Mesendoderm (in vitro differentiated cells): ENCODE results near the gene PIMREG. TPM values are rescaled to one million over a fixed set of nuclear protein-coding genes. Genes with fewer than 3 reads are reported as not detected.

Source experiments
- DNase-seq: peaks from one replicate; pipeline ENCODE4 v3.0.0; 2013
- H2AK5ac ChIP-seq: 2 replicates; pipeline ENCODE4 v1.6.1; 2013; ENCODE audit warnings: low read length, inconsistent platforms
- H2BK120ac ChIP-seq: 2 replicates; pipeline ENCODE4 v1.6.1; 2013; ENCODE audit warnings: low read depth, mild to moderate bottlenecking, low read length, moderate library complexity, mixed read lengths
- H2BK15ac ChIP-seq: replicated peaks from 2 replicates; pipeline ENCODE4 v1.6.1; 2013; ENCODE audit warnings: low read depth, mild to moderate bottlenecking, moderate library complexity
- H2BK5ac ChIP-seq: 2 replicates; pipeline ENCODE4 v1.6.1; 2013; ENCODE audit warnings: low read length, inconsistent platforms
- H3K18ac ChIP-seq: 2 replicates; pipeline ENCODE4 v1.6.1; 2013; ENCODE audit warnings: mild to moderate bottlenecking, low read length, mixed read lengths
- H3K23ac ChIP-seq: one replicate; pipeline ENCODE4 v1.6.1; 2013; ENCODE audit warnings: low read length
- H3K27ac ChIP-seq: 2 replicates; pipeline ENCODE4 v1.5.1; 2013; ENCODE audit warnings: low read depth, mild to moderate bottlenecking, inconsistent platforms, low read length, moderate library complexity
- H3K27me3 ChIP-seq: 2 replicates; pipeline ENCODE4 v1.6.1; 2013; ENCODE audit warnings: low read length, control low read depth, mild to moderate bottlenecking, inconsistent platforms; ENCODE audit not compliant: insufficient read depth, poor library complexity
- H3K36me3 ChIP-seq: 2 replicates; pipeline ENCODE4 v1.6.1; 2013; ENCODE audit warnings: low read length, inconsistent platforms; ENCODE audit not compliant: control insufficient read depth, insufficient read depth
- H3K4ac ChIP-seq: one replicate; pipeline ENCODE4 v1.6.1; 2013; ENCODE audit warnings: low read depth, mild to moderate bottlenecking, low read length, moderate library complexity
- H3K4me1 ChIP-seq: 2 replicates; pipeline ENCODE4 v1.6.1; 2013; ENCODE audit warnings: low read depth, low read length, inconsistent platforms; ENCODE audit not compliant: control insufficient read depth
- H3K4me2 ChIP-seq: 2 replicates; pipeline ENCODE4 v1.6.1; 2013; ENCODE audit warnings: low read length
- H3K4me3 ChIP-seq: 2 replicates; pipeline ENCODE4 v1.5.1; 2013; ENCODE audit warnings: mild to moderate bottlenecking, low read length
- H3K56ac ChIP-seq: one replicate; pipeline ENCODE4 v1.6.1; 2013; ENCODE audit warnings: low read length
- H3K79me1 ChIP-seq: 2 replicates; pipeline ENCODE4 v1.6.1; 2013; ENCODE audit warnings: low read length, inconsistent platforms
- H3K79me2 ChIP-seq: 2 replicates; pipeline ENCODE4 v1.6.1; 2013; ENCODE audit warnings: mild to moderate bottlenecking, low read length; ENCODE audit not compliant: control insufficient read depth, insufficient read depth
- H3K9ac ChIP-seq: 2 replicates; pipeline ENCODE4 v1.6.1; 2013; ENCODE audit warnings: low read length, inconsistent platforms
- H4K5ac ChIP-seq: one replicate; pipeline ENCODE4 v1.6.1; 2013; ENCODE audit warnings: low read length
- H4K8ac ChIP-seq: one replicate; pipeline ENCODE4 v1.6.1; 2013; ENCODE audit warnings: low read depth, mild to moderate bottlenecking, control low read depth, low read length, moderate library complexity
- WGBS: extraction: QIAGEN DNeasy Blood & Tissue Kit; methylation state at CpG from one replicate; pipeline ENCODE4 v1.1.7; 2013; ENCODE audit warnings: low lambda C conversion rate, missing lambda C conversion rate; ENCODE audit not compliant: insufficient coverage; ENCODE audit errors: extremely low coverage; 5-methylcytosine and 5-hydroxymethylcytosine counted together
- polyA plus RNA-seq, 2 experiments: library from polyadenylated mRNA; stranded (reverse); fragments of 200-250 nt; gene quantifications; one replicate each; pipeline ENCODE4 v1.2.3, GENCODE V29; 2013

Gene PIMREG, protein sequence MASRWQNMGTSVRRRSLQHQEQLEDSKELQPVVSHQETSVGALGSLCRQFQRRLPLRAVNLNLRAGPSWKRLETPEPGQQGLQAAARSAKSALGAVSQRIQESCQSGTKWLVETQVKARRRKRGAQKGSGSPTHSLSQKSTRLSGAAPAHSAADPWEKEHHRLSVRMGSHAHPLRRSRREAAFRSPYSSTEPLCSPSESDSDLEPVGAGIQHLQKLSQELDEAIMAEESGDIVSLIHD
- polyA plus RNA-seq (2013, experiment 1 of 2), result 52.3 TPM
- 51.2 TPM for polyA plus RNA-seq (2013, experiment 2 of 2)

DNA sequence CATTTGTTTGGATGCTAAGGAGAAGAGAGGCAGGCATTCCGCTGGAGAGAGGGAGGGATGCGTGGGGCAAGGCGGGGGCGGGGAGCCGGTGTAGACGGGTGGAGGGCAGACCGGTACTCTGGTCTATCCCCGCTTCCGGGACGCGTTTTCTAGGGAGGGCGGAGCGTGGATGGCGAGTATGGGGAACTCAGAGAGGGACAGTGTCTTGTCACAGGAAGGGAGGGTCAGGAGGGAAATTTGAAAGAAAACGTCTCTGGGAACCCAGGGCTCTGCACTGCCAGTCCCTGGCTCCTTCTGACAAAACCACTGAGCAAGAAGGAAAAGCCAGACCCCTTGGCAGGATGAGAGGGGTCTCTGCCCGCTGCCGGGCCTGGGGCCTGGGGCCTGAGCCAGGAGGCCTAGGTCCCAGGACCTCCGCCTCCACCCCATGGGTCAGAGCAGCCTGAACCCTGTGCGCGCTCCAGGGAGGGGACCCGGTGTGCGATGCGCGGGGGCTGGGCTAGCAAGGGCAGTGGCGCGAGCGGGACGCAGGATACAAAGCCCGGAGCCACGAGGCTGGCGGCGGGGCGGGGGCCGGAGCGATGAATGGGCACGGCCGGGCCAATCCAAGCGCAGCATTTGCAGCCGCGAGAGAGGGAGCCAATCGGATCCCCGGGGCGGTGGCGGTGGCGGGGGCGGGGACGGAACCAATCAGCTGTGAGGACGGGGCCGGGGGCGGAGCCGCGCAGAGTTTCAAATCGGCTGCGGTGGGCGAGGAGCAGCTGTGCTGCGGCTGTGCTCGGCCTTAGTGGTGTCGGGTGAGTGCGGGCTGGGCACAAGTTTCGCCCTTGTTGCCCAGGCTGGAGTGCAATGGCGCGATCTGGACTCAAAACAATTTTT is at the start of gene PIMREG:
PIMREG (plus strand) TSS at position 764 of the 879 bp plus-strand sequence. CDS start 656 bp downstream, outside the sequence.
- H3K4me2 ChIP-seq, result peak within 1 kb of the TSS; percentile 82

DNA sequence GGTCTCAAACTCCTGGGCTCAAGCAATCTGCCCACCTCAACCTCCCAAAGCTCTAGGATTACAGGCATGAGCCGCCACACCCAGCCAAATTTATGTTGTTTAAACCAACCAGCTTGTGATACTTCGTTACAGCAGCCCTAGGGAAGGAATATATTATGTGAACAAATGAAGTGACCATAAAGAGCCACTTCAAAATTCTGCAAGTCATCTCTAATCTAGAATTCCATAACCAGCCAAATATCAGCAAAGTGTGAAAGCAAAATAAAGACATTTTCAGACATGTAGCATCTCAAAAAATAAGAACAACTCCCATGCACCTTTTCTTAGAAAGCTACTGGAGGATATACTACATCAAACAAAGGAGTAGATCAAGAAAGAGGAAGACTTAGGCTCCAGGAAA is 45.3 kb upstream of the PIMREG start:
- H3K27ac ChIP-seq, result no peak overlapping the region
- no peak overlapping the region for H2AK5ac ChIP-seq
- no CpG with 5 or more reads among the region's 2 CpGs for WGBS

More for the DNA sequence above, at the start of gene PIMREG:
- Histone ChIP-seq H3K79me1 (peaks cover 6% of the 10 kb centered on the region), H3K36me3 (peaks cover 2% of the 10 kb centered on the region), H3K79me2 (peaks cover 3% of the 10 kb centered on the region), H3K4me3 (peak within 1 kb of the TSS; percentile 82), H3K18ac (peak within 1 kb of the TSS; percentile 61), H3K4ac (peak within 1 kb of the TSS; percentile 82), H3K27ac (peak within 1 kb of the TSS; percentile 94), H2BK5ac (peak within 1 kb of the TSS; percentile 35), H2BK120ac (no peak within 1 kb of the TSS), H4K8ac (peak within 1 kb of the TSS; percentile 97), H3K56ac (peak within 1 kb of the TSS; percentile 94), H3K27me3 (no peaks in the 10 kb centered on the region), H4K5ac (peak within 1 kb of the TSS; percentile 89), H3K4me1 (no peaks in the 10 kb centered on the region), H3K23ac (peak within 1 kb of the TSS; percentile 59), H3K9ac (peak within 1 kb of the TSS; percentile 94), H2BK15ac (no peak within 1 kb of the TSS), H2AK5ac (no peak within 1 kb of the TSS)
- DNase-seq, result peak; percentile 98
- WGBS, result no CpG with 5 or more reads among the region's 62 CpGs

GRCh38 chr17:6402258-6402657 is 42.0 kb upstream of the PIMREG start:
- no peaks in the 10 kb centered on the region for H3K79me2 ChIP-seq
- no peaks in the 10 kb centered on the region for H3K4me1 ChIP-seq
- no peaks in the 10 kb centered on the region for H3K79me1 ChIP-seq
- H4K8ac ChIP-seq, result no peak overlapping the region
- no peak overlapping the region for H3K4me3 ChIP-seq
- H3K27me3 ChIP-seq, result no peaks in the 10 kb centered on the region
- no peak overlapping the region for H2BK15ac ChIP-seq
- H2BK5ac ChIP-seq, result no peak overlapping the region
- H3K23ac ChIP-seq, result no peak overlapping the region
- H3K18ac ChIP-seq, result no peak overlapping the region
- no peak overlapping the region for H2BK120ac ChIP-seq
- H3K4me2 ChIP-seq, result no peak overlapping the region
- H4K5ac ChIP-seq, result no peak overlapping the region
- H3K4ac ChIP-seq, result no peak overlapping the region
- no peak for DNase-seq
- no peak overlapping the region for H2AK5ac ChIP-seq
- no CpG with 5 or more reads among the region's 6 CpGs for WGBS
- H3K27ac ChIP-seq, result no peak overlapping the region
- H3K9ac ChIP-seq, result no peak overlapping the region
- H3K36me3 ChIP-seq, result no peaks in the 10 kb centered on the region
- no peak overlapping the region for H3K56ac ChIP-seq

More for the DNA sequence above, 45.3 kb upstream of the PIMREG start:
- Histone ChIP-seq H3K27me3 (no peaks in the 10 kb centered on the region), H2BK15ac (no peak overlapping the region), H4K8ac (no peak overlapping the region), H3K79me2 (no peaks in the 10 kb centered on the region), H3K56ac (no peak overlapping the region), H3K79me1 (no peaks in the 10 kb centered on the region), H3K4me1 (no peaks in the 10 kb centered on the region), H2BK5ac (no peak overlapping the region), H2BK120ac (no peak overlapping the region), H3K23ac (no peak overlapping the region), H3K36me3 (no peaks in the 10 kb centered on the region), H3K4me2 (no peak overlapping the region), H3K4ac (no peak overlapping the region), H4K5ac (no peak overlapping the region), H3K4me3 (no peak overlapping the region), H3K18ac (no peak overlapping the region), H3K9ac (no peak overlapping the region)
- DNase-seq, result no peak

GRCh38 chr17:6408276-6408675 is 36.0 kb upstream of the PIMREG start:
- Histone ChIP-seq H3K9ac (no peak overlapping the region), H2AK5ac (no peak overlapping the region), H3K79me2 (no peaks in the 10 kb centered on the region), H3K27ac (no peak overlapping the region), H3K79me1 (no peaks in the 10 kb centered on the region), H2BK120ac (no peak overlapping the region), H3K27me3 (no peaks in the 10 kb centered on the region), H3K4me1 (no peaks in the 10 kb centered on the region), H3K4ac (no peak overlapping the region), H3K56ac (no peak overlapping the region), H3K18ac (no peak overlapping the region), H4K5ac (no peak overlapping the region), H2BK5ac (no peak overlapping the region), H3K23ac (no peak overlapping the region), H3K4me3 (no peak overlapping the region), H2BK15ac (no peak overlapping the region), H3K4me2 (no peak overlapping the region), H4K8ac (no peak overlapping the region), H3K36me3 (no peaks in the 10 kb centered on the region)
- WGBS, result no CpG with 5 or more reads among the region's 6 CpGs
- DNase-seq, result no peak

- H3K36me3 ChIP-seq, result no peaks in the 10 kb centered on the region
- H2BK15ac ChIP-seq, result no peak overlapping the region
- no peak overlapping the region for H3K4ac ChIP-seq
- H2BK120ac ChIP-seq, result no peak overlapping the region
- no peak overlapping the region for H3K4me3 ChIP-seq
- H4K5ac ChIP-seq, result no peak overlapping the region
- H3K23ac ChIP-seq, result no peak overlapping the region
- no peaks in the 10 kb centered on the region for H3K79me1 ChIP-seq
- H3K9ac ChIP-seq, result no peak overlapping the region
- no peaks in the 10 kb centered on the region for H3K27me3 ChIP-seq
- no peak for DNase-seq
- H3K4me1 ChIP-seq, result no peaks in the 10 kb centered on the region
- H3K18ac ChIP-seq, result no peak overlapping the region
- no peak overlapping the region for H3K56ac ChIP-seq
- no peak overlapping the region for H2AK5ac ChIP-seq
- no CpG with 5 or more reads among the region's 10 CpGs for WGBS
- no peak overlapping the region for H4K8ac ChIP-seq
- H3K4me2 ChIP-seq, result no peak overlapping the region
- H2BK5ac ChIP-seq, result no peak overlapping the region
- no peaks in the 10 kb centered on the region for H3K79me2 ChIP-seq
- H3K27ac ChIP-seq, result no peak overlapping the region
Observed at GRCh38 chr17:6408735-6409134, 35.5 kb upstream of the PIMREG start.
